Natural killer cell (primary cell): ENCODE data around the gene STRN. TPM values are rescaled to one million over a fixed set of nuclear protein-coding genes. Genes with fewer than 3 reads are reported as not detected.
A peak's percentile ranks its signal among the peaks of the same experiment; 100 is the strongest.
"Not testable (repeated sequence)": the region's sequence is repeated elsewhere in the genome, so short reads cannot be mapped to it uniquely, and the experiment has no call there.

Experiments
- ATAC-seq, 3 donors: fragments of 150-1000 bp in 2 of 3; fragments of 200-7000 bp in 1 of 3; cut with Tn5 transposase; 1 replicate in 1 of 3; 2 replicates in 2 of 3; pipeline ENCODE4 v1.10.0; 2021; ENCODE audit warnings: mild to moderate bottlenecking in 2 of 3, moderate library complexity in 2 of 3
- DNase-seq, 2 donors: peaks; one replicate each; pipeline versions ENCODE4 v3.0.0 to v3.0.0-alpha.2; 2013 to 2021; ENCODE audit warnings: mixed read lengths in 1 of 2
- H3K27ac ChIP-seq: one replicate; pipeline ENCODE4 v1.5.1; 2013; ENCODE audit warnings: mild to moderate bottlenecking, low read length
- H3K27me3 ChIP-seq: one replicate; pipeline ENCODE4 v1.6.1; 2013; ENCODE audit warnings: low read length; ENCODE audit not compliant: control insufficient read depth, insufficient read depth
- H3K36me3 ChIP-seq: one replicate; pipeline ENCODE4 v1.6.1; 2013; ENCODE audit warnings: low read length; ENCODE audit not compliant: control insufficient read depth, insufficient read depth
- H3K4me1 ChIP-seq: one replicate; pipeline ENCODE4 v1.6.1; 2013; ENCODE audit warnings: low read length; ENCODE audit not compliant: control insufficient read depth, insufficient read depth
- H3K4me3 ChIP-seq: one replicate; pipeline ENCODE4 v1.5.1; 2013; ENCODE audit warnings: low read length
- H3K9me3 ChIP-seq: one replicate; pipeline ENCODE4 v1.6.1; 2013; ENCODE audit warnings: low read length; ENCODE audit not compliant: control insufficient read depth, insufficient read depth
- H3K27ac Mint-ChIP-seq, 2 donors: one replicate each; pipeline ENCODE4 v1.8.0; 2022; ENCODE audit warnings: mild to moderate bottlenecking in 2 of 2, mixed read lengths in 2 of 2, moderate library complexity in 1 of 2
- H3K27me3 Mint-ChIP-seq, 2 donors: one replicate each; pipeline ENCODE4 v1.8.0; 2022; ENCODE audit warnings: low read depth in 2 of 2, mixed read lengths in 2 of 2
- H3K36me3 Mint-ChIP-seq: one replicate; pipeline ENCODE4 v1.8.0; 2022; ENCODE audit warnings: mixed read lengths
- H3K4me1 Mint-ChIP-seq, 2 donors: one replicate each; pipeline ENCODE4 v1.8.0; 2022; ENCODE audit warnings: mixed read lengths in 2 of 2
- H3K4me3 Mint-ChIP-seq: one replicate; pipeline ENCODE4 v1.8.0; 2022; ENCODE audit warnings: mild to moderate bottlenecking, moderate library complexity, mixed read lengths
- H3K9me3 Mint-ChIP-seq, 2 donors: one replicate each; pipeline ENCODE4 v1.8.0; 2022; ENCODE audit warnings: mixed read lengths in 2 of 2
- WGBS: methylation state at CpG from one replicate; pipeline ENCODE4 v1.1.7; 2013; ENCODE audit warnings: missing lambda C conversion rate; ENCODE audit not compliant: insufficient coverage; 5-methylcytosine and 5-hydroxymethylcytosine counted together
- intact Hi-C: fragments of 100-400 bp; cut with micrococcal nuclease; formaldehyde crosslinking; loops from one replicate; pipeline ENCODE4 v1.14.2; 2022
- total RNA-seq, 4 donors: library from RNA; stranded (reverse); fragments of 120-200 nt in 1 of 4; gene quantifications; one replicate each; pipeline versions ENCODE4 v1.2.3 to v1.2.4, GENCODE V29; 2013 to 2022
- TF ChIP-seq, protein P1 (sequence below): fragments of 200-600 bp; IDR thresholded peaks from one replicate; pipeline ENCODE4 v1.8.0; 2022; ENCODE audit warnings: antibody characterized with exemption

STRN gene
- total RNA-seq, 3 donors from 2014 or later (not counting 1 experiment from before 2014, with no cell fraction given), result 43.1 to 49.9 (median 43.4) TPM

DNA sequence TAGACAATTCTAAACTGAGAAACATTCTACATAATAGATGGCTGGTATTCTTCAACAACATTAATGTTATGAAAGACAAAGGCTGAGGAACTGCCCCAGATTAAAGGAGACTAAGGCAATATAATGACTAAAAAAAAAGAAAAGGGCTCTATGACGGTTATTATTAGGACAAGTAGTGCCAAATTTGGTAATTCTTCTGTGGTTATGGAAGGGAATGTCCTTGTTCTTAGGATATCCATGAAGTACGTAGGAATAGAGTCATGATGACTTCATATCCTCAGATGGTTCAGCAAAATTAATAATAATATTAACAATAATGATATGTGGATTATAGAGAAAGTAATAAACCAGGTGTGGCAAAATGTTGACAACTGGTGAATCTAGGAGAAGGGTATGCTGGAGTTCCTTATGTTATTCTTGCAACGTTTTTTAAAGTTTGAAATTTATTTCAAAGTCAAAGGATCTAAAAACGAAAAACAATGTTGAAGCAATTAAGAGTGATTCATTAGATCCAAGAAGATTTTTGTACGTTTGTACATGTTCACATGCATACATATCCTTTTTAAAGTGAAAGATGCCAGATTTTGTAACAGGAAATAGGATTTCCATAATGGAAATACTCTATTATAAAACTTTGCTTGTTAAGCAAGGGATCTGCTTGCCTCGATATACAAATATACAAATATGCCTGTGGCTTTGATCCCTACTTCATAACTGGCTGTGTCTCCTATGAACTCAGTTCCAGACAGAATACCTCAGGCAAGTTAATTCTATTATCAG lies 27.7 kb upstream of the STRN start:
- no peaks in the 10 kb centered on the region for H3K4me1 Mint-ChIP-seq
- 83% methylated on average over 4 of the region's 6 CpGs for WGBS
- TF ChIP-seq, protein P1, sequence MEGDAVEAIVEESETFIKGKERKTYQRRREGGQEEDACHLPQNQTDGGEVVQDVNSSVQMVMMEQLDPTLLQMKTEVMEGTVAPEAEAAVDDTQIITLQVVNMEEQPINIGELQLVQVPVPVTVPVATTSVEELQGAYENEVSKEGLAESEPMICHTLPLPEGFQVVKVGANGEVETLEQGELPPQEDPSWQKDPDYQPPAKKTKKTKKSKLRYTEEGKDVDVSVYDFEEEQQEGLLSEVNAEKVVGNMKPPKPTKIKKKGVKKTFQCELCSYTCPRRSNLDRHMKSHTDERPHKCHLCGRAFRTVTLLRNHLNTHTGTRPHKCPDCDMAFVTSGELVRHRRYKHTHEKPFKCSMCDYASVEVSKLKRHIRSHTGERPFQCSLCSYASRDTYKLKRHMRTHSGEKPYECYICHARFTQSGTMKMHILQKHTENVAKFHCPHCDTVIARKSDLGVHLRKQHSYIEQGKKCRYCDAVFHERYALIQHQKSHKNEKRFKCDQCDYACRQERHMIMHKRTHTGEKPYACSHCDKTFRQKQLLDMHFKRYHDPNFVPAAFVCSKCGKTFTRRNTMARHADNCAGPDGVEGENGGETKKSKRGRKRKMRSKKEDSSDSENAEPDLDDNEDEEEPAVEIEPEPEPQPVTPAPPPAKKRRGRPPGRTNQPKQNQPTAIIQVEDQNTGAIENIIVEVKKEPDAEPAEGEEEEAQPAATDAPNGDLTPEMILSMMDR, result no peak
- Histone ChIP-seq H3K27ac (no peak overlapping the region), H3K4me3 (no peak overlapping the region), H3K9me3 (no peaks in the 10 kb centered on the region), H3K36me3 (peaks cover 39% of the 10 kb centered on the region), H3K27me3 (no peaks in the 10 kb centered on the region), H3K4me1 (no peaks in the 10 kb centered on the region)
- no peak for DNase-seq
- no peak overlapping the region for H3K4me3 Mint-ChIP-seq
- no peaks in the 10 kb centered on the region for H3K27me3 Mint-ChIP-seq
- intact Hi-C loops, result no loop called here
- no peaks in the 10 kb centered on the region for H3K9me3 Mint-ChIP-seq
- H3K27ac Mint-ChIP-seq, result no peak overlapping the region
- no peaks in the 10 kb centered on the region for H3K36me3 Mint-ChIP-seq
- ATAC-seq, result no peak

DNA sequence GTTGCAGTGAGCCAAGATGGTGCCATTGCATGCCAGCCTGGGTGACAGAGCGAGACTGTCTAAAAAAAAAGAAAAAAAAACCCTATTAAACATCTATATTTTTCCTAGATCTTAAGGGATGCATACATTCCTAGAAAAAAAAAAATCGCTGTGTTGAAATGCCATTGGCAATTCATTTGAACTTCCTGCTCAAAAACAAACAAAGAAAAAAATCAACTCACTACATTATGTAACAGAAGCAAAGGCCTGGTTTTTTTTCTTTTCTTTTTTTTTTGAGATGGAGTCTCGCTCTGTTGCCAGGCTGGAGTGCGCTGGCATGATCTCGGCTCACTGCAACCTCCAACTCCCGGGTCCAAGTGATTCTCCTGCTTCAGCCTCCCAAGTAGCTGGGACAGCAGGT lies 21.7 kb upstream of the STRN start:
- Histone ChIP-seq H3K9me3 (no peaks in the 10 kb centered on the region), H3K4me3 (no peak overlapping the region), H3K4me1 (no peaks in the 10 kb centered on the region), H3K27me3 (no peaks in the 10 kb centered on the region), H3K27ac (no peak overlapping the region), H3K36me3 (peaks cover 36% of the 10 kb centered on the region)
- Mint-ChIP-seq H3K27ac (no peak overlapping the region), H3K4me3 (no peak overlapping the region), H3K4me1 (no peaks in the 10 kb centered on the region), H3K36me3 (no peaks in the 10 kb centered on the region), H3K27me3 (no peaks in the 10 kb centered on the region), H3K9me3 (no peaks in the 10 kb centered on the region)
- DNase-seq, result no peak
- TF ChIP-seq, protein P1, result no peak
- WGBS, result 100% methylated on average over 4 of the region's 6 CpGs
- ATAC-seq, result no peak
- intact Hi-C loops, result no loop called here

DNA sequence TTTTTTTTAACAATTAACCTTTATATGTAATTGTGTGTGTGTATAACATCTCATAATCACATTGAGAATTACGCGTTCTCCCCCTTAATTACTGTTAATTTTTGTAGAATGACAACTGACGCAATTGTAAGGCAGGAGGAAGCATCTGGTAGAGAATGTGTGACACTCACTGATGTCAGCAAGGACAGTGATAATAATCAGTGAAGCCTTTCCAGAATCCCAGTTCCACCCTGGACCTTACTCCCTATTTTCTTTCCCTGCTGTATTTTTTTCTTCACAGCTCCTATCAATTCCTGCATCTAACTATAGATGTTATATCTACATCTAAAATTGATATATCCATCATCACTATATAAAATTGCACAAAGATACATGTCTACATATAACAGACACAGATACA lies 16.1 kb upstream of the STRN start:
- Mint-ChIP-seq H3K4me1 (no peaks in the 10 kb centered on the region), H3K9me3 (peaks cover 0 to 2% of the 10 kb centered on the region in 2 donors), H3K36me3 (no peaks in the 10 kb centered on the region), H3K27ac (no peak overlapping the region), H3K27me3 (no peaks in the 10 kb centered on the region), H3K4me3 (no peak overlapping the region)
- no peak for ATAC-seq
- H3K27ac ChIP-seq, result no peak overlapping the region
- peaks cover 35% of the 10 kb centered on the region for H3K36me3 ChIP-seq
- 100% methylated on average over 1 of the region's 3 CpGs for WGBS
- intact Hi-C loops, result no loop called here
- no peak for DNase-seq
- no peaks in the 10 kb centered on the region for H3K9me3 ChIP-seq
- TF ChIP-seq, protein P1, result no peak
- H3K27me3 ChIP-seq, result no peaks in the 10 kb centered on the region
- no peak overlapping the region for H3K4me3 ChIP-seq
- H3K4me1 ChIP-seq, result no peaks in the 10 kb centered on the region

DNA sequence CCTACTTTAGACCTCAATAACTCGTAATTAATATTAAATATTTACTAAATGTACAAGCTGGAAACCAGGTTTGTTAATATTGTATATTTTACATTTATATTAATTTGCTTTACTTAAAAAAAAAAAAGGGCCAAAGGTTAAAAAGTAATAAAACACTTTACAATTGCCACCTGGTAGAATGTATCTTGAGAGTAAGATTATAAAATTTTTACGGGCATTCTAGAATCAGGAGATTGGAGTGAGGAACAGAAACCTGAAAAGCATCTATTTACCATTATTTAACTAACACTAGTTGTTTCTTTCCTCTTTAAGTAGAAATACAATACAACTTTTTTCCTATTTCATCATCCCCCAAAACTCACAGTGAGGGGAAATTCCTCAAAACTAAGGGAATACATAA lies 15.6 kb upstream of the STRN start:
- H3K27me3 ChIP-seq, result no peaks in the 10 kb centered on the region
- DNase-seq (no peak), ATAC-seq (no peak)
- intact Hi-C loops, result no loop called here
- H3K4me1 ChIP-seq, result no peaks in the 10 kb centered on the region
- no CpG with 5 or more reads among the region's 2 CpGs for WGBS
- H3K9me3 ChIP-seq, result no peaks in the 10 kb centered on the region
- H3K4me3 ChIP-seq, result no peak overlapping the region
- Mint-ChIP-seq H3K27ac (no peak overlapping the region), H3K9me3 (peaks cover 0 to 2% of the 10 kb centered on the region in 2 donors), H3K36me3 (no peaks in the 10 kb centered on the region), H3K4me3 (no peak overlapping the region), H3K27me3 (no peaks in the 10 kb centered on the region), H3K4me1 (no peaks in the 10 kb centered on the region)
- H3K27ac ChIP-seq, result no peak overlapping the region
- TF ChIP-seq, protein P1, result no peak
- H3K36me3 ChIP-seq, result peaks cover 32% of the 10 kb centered on the region

DNA sequence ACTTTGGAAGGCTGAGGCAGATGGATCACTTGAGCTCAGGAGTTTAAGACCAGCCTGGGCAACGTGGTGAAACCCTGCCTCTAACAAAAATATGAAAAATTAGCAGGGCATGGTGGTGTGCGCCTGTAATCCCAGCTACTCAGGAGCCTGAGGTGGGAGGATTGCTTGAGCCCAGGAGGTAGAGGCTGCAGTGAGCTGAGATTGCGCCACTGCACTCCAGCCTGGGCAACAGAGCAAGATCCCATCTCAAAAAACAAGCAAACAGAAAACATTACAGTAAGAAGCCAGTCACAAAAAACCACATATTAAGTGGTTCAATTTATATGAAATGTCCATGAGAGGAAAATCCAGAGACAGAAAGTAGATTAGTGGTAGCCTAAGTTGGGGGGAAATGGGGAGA lies 12.7 kb upstream of the STRN start:
- H3K9me3 ChIP-seq, H3K27me3 ChIP-seq, DNase-seq, H3K9me3 Mint-ChIP-seq, H3K36me3 Mint-ChIP-seq, H3K27ac ChIP-seq, H3K4me1 Mint-ChIP-seq, H3K4me3 Mint-ChIP-seq, H3K27me3 Mint-ChIP-seq, H3K4me3 ChIP-seq, intact Hi-C loops, ATAC-seq, H3K4me1 ChIP-seq: not testable (repeated sequence)
- H3K36me3 ChIP-seq, result peaks cover 22% of the 10 kb centered on the region
- peak overlapping the region; percentile 11 to 16 for H3K27ac Mint-ChIP-seq
- 90% methylated on average over 2 of the region's 3 CpGs for WGBS
